K562 (cell line): ENCODE data around the gene POLR3GL. TPM values are rescaled to one million over a fixed set of nuclear protein-coding genes. Genes with fewer than 3 reads are reported as not detected.

Source experiments
- CGGBP1 ChIP-seq: fragments of 250-450 bp; sonication (Bioruptor Pico); IDR thresholded peaks from 2 replicates; pipeline ENCODE4 v1.9.0; 2021; ENCODE audit warnings: mild to moderate bottlenecking
- E2F4 ChIP-seq: sonication (generic); formaldehyde crosslinking; IDR thresholded peaks from 2 replicates; pipeline ENCODE4 v1.8.0; 2022; ENCODE audit warnings: mild to moderate bottlenecking, low read depth, missing genetic modification reagents
- EHMT2 ChIP-seq: fragments of 450-650 bp; IDR thresholded peaks from 2 replicates; pipeline ENCODE4 v1.6.1; 2018; ENCODE audit warnings: antibody characterized with exemption
- ESRRB ChIP-seq: fragments of 250-450 bp; sonication (Bioruptor Pico); IDR thresholded peaks from 2 replicates; pipeline ENCODE4 v1.5.0; 2020; ENCODE audit warnings: mild to moderate bottlenecking, moderate library complexity, borderline replicate concordance
- FOXA3 ChIP-seq, 2 experiments: fragments of 450-650 bp in 1 of 2; sonication (generic) in 1 of 2; formaldehyde crosslinking; IDR thresholded peaks in 1 of 2; conservative IDR thresholded peaks in 1 of 2; 2 replicates each; pipeline versions ENCODE4 v1.4.0 to v1.8.0; 2020 to 2022; ENCODE audit warnings: mild to moderate bottlenecking in 2 of 2, missing genetic modification reagents in 1 of 2
- HLTF ChIP-seq: fragments of 450-650 bp; IDR thresholded peaks from 2 replicates; pipeline ENCODE4 v1.6.1; 2016
- HNRNPK ChIP-seq: fragments of 200-400 bp; formaldehyde crosslinking; IDR thresholded peaks from one replicate; pipeline ENCODE4 v1.6.1; 2018; ENCODE audit warnings: mild to moderate bottlenecking, low read depth, low read length; ENCODE audit not compliant: poor library complexity, severe bottlenecking
- IRF2 ChIP-seq: sonication (generic); formaldehyde crosslinking; IDR thresholded peaks from 2 replicates; pipeline ENCODE4 v1.8.1; 2022; ENCODE audit warnings: mild to moderate bottlenecking, missing genetic modification reagents
- MEIS2 ChIP-seq: fragments of 450-650 bp; IDR thresholded peaks from 2 replicates; pipeline ENCODE4 v1.6.1; 2014; ENCODE audit warnings: mild to moderate bottlenecking; ENCODE audit not compliant: partially characterized antibody
- POLR2AphosphoS5 ChIP-seq: IDR thresholded peaks from 2 replicates; pipeline ENCODE4 v1.6.1; 2011; ENCODE audit warnings: mild to moderate bottlenecking, low read depth, low read length, moderate library complexity; ENCODE audit not compliant: control insufficient read depth, insufficient read depth
- POLR2H ChIP-seq: IDR thresholded peaks from 2 replicates; pipeline ENCODE4 v1.6.1; 2016; ENCODE audit warnings: missing genetic modification characterization, low read depth, mild to moderate bottlenecking, control low read depth, missing compliant biosample characterization, moderate library complexity
- RB1 ChIP-seq: fragments of 450-650 bp; IDR thresholded peaks from 2 replicates; pipeline ENCODE4 v1.6.1; 2017; ENCODE audit warnings: low read depth, mild to moderate bottlenecking
- SAP30 ChIP-seq: fragments of 200-600 bp; sonication (generic); IDR thresholded peaks from 2 replicates; pipeline ENCODE4 v1.6.1; 2012; ENCODE audit warnings: borderline replicate concordance, low read depth, mild to moderate bottlenecking, moderate library complexity, low read length, control low read depth, inconsistent platforms; ENCODE audit not compliant: insufficient read depth, poor library complexity, severe bottlenecking
- SIN3A ChIP-seq, 2 experiments: fragments of 150-350 bp in 1 of 2; IDR thresholded peaks; 2 replicates each; pipeline ENCODE4 v1.6.1; 2011 to 2016; ENCODE audit warnings: borderline replicate concordance in 2 of 2, low read depth in 2 of 2, low read length in 2 of 2, mild to moderate bottlenecking in 2 of 2, moderate library complexity in 2 of 2; ENCODE audit not compliant: control insufficient read depth in 1 of 2
- TEAD4 ChIP-seq, 2 experiments: sonication (generic) in 1 of 2; formaldehyde crosslinking in 1 of 2; IDR thresholded peaks; 2 replicates each; pipeline versions ENCODE4 v1.6.1 to v1.8.0; 2012 to 2022; ENCODE audit warnings: borderline replicate concordance in 1 of 2, inconsistent platforms in 1 of 2, low read length in 1 of 2, mild to moderate bottlenecking in 1 of 2, missing genetic modification reagents in 1 of 2
- TRIM25 ChIP-seq: fragments of 450-650 bp; IDR thresholded peaks from 2 replicates; pipeline ENCODE4 v1.7.0; 2016; ENCODE audit warnings: borderline replicate concordance
- ZBTB34 ChIP-seq: fragments of 250-450 bp; sonication (Bioruptor Pico); IDR thresholded peaks from 2 replicates; pipeline ENCODE4 v1.8.0; 2021; ENCODE audit warnings: mild to moderate bottlenecking, moderate library complexity
- ZNF699 ChIP-seq: fragments of 250-450 bp; sonication (Bioruptor Pico); IDR thresholded peaks from 2 replicates; pipeline ENCODE4 v1.8.0; 2021; ENCODE audit warnings: mild to moderate bottlenecking, moderate library complexity; ENCODE audit not compliant: insufficient replicate concordance
- ZNF740 ChIP-seq, 3 experiments: fragments of 200-800 bp in 1 of 3; sonication (Bioruptor generic) in 1 of 3; sonication (generic) in 1 of 3; formaldehyde crosslinking in 1 of 3; IDR thresholded peaks; 2 replicates each; pipeline versions ENCODE4 v1.6.1 to v1.8.0; 2016 to 2022; ENCODE audit warnings: mild to moderate bottlenecking in 2 of 3, missing compliant biosample characterization in 2 of 3, missing genetic modification characterization in 2 of 3, missing genetic modification reagents in 1 of 3
- polyA plus RNA-seq, 8 experiments: library from polyadenylated mRNA; depleted of rRNA in 4 of 8; stranded (reverse) in 5 of 8; unstranded in 3 of 8; fragments of >200 nt; fragmentation: Nextera tagmentation in 2 of 8; fragmentation: Illumina TruSeq in 1 of 8; extraction: Ambion mirVana in 2 of 8; extraction: Trizol in 1 of 8; gene quantifications; 2 replicates each; pipeline versions ENCODE4 v1.2.1 to v1.2.3, GENCODE V29; 2011 to 2014; ENCODE audit warnings: inconsistent platforms in 1 of 8, missing spikeins in 1 of 8
- total RNA-seq, 7 experiments: library from RNA; depleted of rRNA in 6 of 7; stranded (reverse); fragments of >200 nt in 6 of 7; fragmentation: Illumina TruSeq in 2 of 7; extraction: Trizol in 2 of 7; gene quantifications; 2 replicates each; pipeline versions ENCODE4 v1.2.1 to v1.2.3, GENCODE V29; 2011 to 2021; ENCODE audit warnings: low replicate concordance in 1 of 7

POLR3GL gene
- total and polyA plus RNA-seq, 9 of the 15 experiments (the other 6 are each of a cell fraction or from before 2014, with no cell fraction given): 14.6 to 48.4 (median 38.2) TPM

- TF ChIP-seq EHMT2 (peak; percentile 18; the same call in 1 of the 2 replicates), CGGBP1 (CRISPR knock-in tag) (0 out of 2 replicates have a peak, but pooled peaks have one; percentile 11), ESRRB (CRISPR knock-in tag) (0 out of 2 replicates have a peak, but pooled peaks have one; percentile 38), TEAD4 (IDR thresholded peaks at IDR 0.05; ENCODE audit: low read length) (no peak), TEAD4 (CRISPR knock-in tag; IDR thresholded peaks at IDR 0.05; ENCODE audit: borderline replicate concordance) (no peak), IRF2 (CRISPR knock-in tag) (no peak), SAP30 (no peak), POLR2AphosphoS5 (no peak), E2F4 (CRISPR knock-in tag) (no peak), HNRNPK (no peak), SIN3A (IDR thresholded peaks at IDR 0.05; ENCODE audit: borderline replicate concordance in 2 of 2, control insufficient read depth in 1 of 2, low read depth in 2 of 2, low read length in 2 of 2) (no peak; a peak in 1 of 4 replicates), MEIS2 (peak; percentile 88), ZNF699 (CRISPR knock-in tag) (no peak), POLR2H (no peak; the same call in none of the 2 replicates), ZBTB34 (CRISPR knock-in tag) (no peak), TRIM25 (no peak), HLTF (no peak), RB1 (no peak), FOXA3 (CRISPR knock-in tag; conservative IDR thresholded peaks at IDR 0.05 in 1 of 2, IDR thresholded peaks at IDR 0.05 in 1 of 2) (peak; percentile 13 to 17; a peak in 2 of 4 replicates), ZNF740 (CRISPR knock-in tag; IDR thresholded peaks at IDR 0.05) (no peak), ZNF740 (tag; IDR thresholded peaks at IDR 0.05) (peak in 1 of 2 experiments; percentile 54; a peak in 1 of 4 replicates)
These were observed 15.4 kb downstream of the POLR3GL start (continued) for GRCh38 chr1:145979746-145980456.
